ENCODE data around the gene HK1.

HK1 gene

GRCh38 chr10:69394020-69394419 is 115.7 kb downstream of the HK1 start:
- TF ChIP-seq EZH2 (IDR thresholded peaks at IDR 0.05; ENCODE audit: borderline replicate concordance, low read depth, low read length, severe bottlenecking) (no peak), CTCF (IDR thresholded peaks at IDR 0.05; ENCODE audit: borderline replicate concordance, extremely low read depth, low read length, poor library complexity, severe bottlenecking) (no peak)
- Histone ChIP-seq H4K20me1 (ENCODE audit: insufficient read depth, low read length) (no peaks in the 10 kb centered on the region), H3K9ac (ENCODE audit: low read depth, low read length) (no peak overlapping the region), H3K4me3 (ENCODE audit: low read depth in 1 of 2, low read length in 2 of 2) (no peak overlapping the region), H3K36me3 (ENCODE audit: insufficient read depth, low read length) (peaks cover 64% of the 10 kb centered on the region), H3K79me2 (ENCODE audit: insufficient read depth, low read length) (no peaks in the 10 kb centered on the region), H3K4me1 (ENCODE audit: insufficient read depth, low read length) (no peaks in the 10 kb centered on the region), H3K9me3 (ENCODE audit: insufficient read depth, low read length, severe bottlenecking) (no peaks in the 10 kb centered on the region), H3K27me3 (ENCODE audit: insufficient read depth, low read length, poor library complexity) (no peaks in the 10 kb centered on the region), H2AFZ (ENCODE audit: low read depth, low read length) (no peak overlapping the region), H3K27ac (ENCODE audit: low read length) (no peak overlapping the region), H3K4me2 (ENCODE audit: insufficient read depth, low read length) (no peak overlapping the region)
- DNase-seq (no peak), ATAC-seq (ENCODE audit: insufficient read depth, low read depth) (no peak)

- H3K36me3 ChIP-seq (ENCODE audit: insufficient read depth, low read length), result peaks cover 69% of the 10 kb centered on the region
- no peak for DNase-seq
These were observed 119.7 kb downstream of the HK1 start for GRCh38 chr10:69397972-69398371.

GRCh38 chr10:69398466-69398865 is 120.2 kb downstream of the HK1 start:
- DNase-seq, result no peak
- Histone ChIP-seq H3K79me2 (ENCODE audit: insufficient read depth, low read length) (no peaks in the 10 kb centered on the region), H3K9ac (ENCODE audit: low read depth, low read length) (no peak overlapping the region), H2AFZ (ENCODE audit: low read depth, low read length) (no peak overlapping the region), H3K9me3 (ENCODE audit: insufficient read depth, low read length, severe bottlenecking) (no peaks in the 10 kb centered on the region), H3K27me3 (ENCODE audit: insufficient read depth, low read length, poor library complexity) (no peaks in the 10 kb centered on the region), H3K4me2 (ENCODE audit: insufficient read depth, low read length) (no peak overlapping the region), H3K36me3 (ENCODE audit: insufficient read depth, low read length) (peaks cover 66% of the 10 kb centered on the region), H4K20me1 (ENCODE audit: insufficient read depth, low read length) (peaks cover 3% of the 10 kb centered on the region; the same call in 1 of the 2 replicates), H3K27ac (ENCODE audit: low read length) (no peak overlapping the region), H3K4me1 (ENCODE audit: insufficient read depth, low read length) (no peaks in the 10 kb centered on the region), H3K4me3 (ENCODE audit: low read depth in 1 of 2, low read length in 2 of 2) (no peak overlapping the region)
- TF ChIP-seq CTCF (IDR thresholded peaks at IDR 0.05; ENCODE audit: borderline replicate concordance, extremely low read depth, low read length, poor library complexity, severe bottlenecking) (no peak), EZH2 (IDR thresholded peaks at IDR 0.05; ENCODE audit: borderline replicate concordance, low read depth, low read length, severe bottlenecking) (no peak)
- no peak for ATAC-seq (ENCODE audit: insufficient read depth, low read depth)

More at GRCh38 chr10:69397972-69398371, 119.7 kb downstream of the HK1 start:
- ATAC-seq (ENCODE audit: insufficient read depth, low read depth), result no peak
- peaks cover 3% of the 10 kb centered on the region; the same call in 1 of the 2 replicates for H4K20me1 ChIP-seq (ENCODE audit: insufficient read depth, low read length)
- H3K4me3 ChIP-seq (ENCODE audit: low read depth in 1 of 2, low read length in 2 of 2), result no peak overlapping the region
- H3K9ac ChIP-seq (ENCODE audit: low read depth, low read length), result no peak overlapping the region
- H3K79me2 ChIP-seq (ENCODE audit: insufficient read depth, low read length), result no peaks in the 10 kb centered on the region
- no peak overlapping the region for H2AFZ ChIP-seq (ENCODE audit: low read depth, low read length)
- H3K4me1 ChIP-seq (ENCODE audit: insufficient read depth, low read length), result no peaks in the 10 kb centered on the region
- no peak overlapping the region for H3K27ac ChIP-seq (ENCODE audit: low read length)
- TF ChIP-seq CTCF (IDR thresholded peaks at IDR 0.05; ENCODE audit: borderline replicate concordance, extremely low read depth, low read length, poor library complexity, severe bottlenecking) (no peak), EZH2 (IDR thresholded peaks at IDR 0.05; ENCODE audit: borderline replicate concordance, low read depth, low read length, severe bottlenecking) (no peak)
- H3K9me3 ChIP-seq (ENCODE audit: insufficient read depth, low read length, severe bottlenecking), result no peaks in the 10 kb centered on the region
- no peaks in the 10 kb centered on the region for H3K27me3 ChIP-seq (ENCODE audit: insufficient read depth, low read length, poor library complexity)
- no peak overlapping the region for H3K4me2 ChIP-seq (ENCODE audit: insufficient read depth, low read length)

GRCh38 chr10:69400936-69401335 is 122.6 kb downstream of the HK1 start:
- Histone ChIP-seq H3K36me3 (ENCODE audit: insufficient read depth, low read length) (peaks cover 46% of the 10 kb centered on the region), H3K4me3 (ENCODE audit: low read depth in 1 of 2, low read length in 2 of 2) (no peak overlapping the region), H2AFZ (ENCODE audit: low read depth, low read length) (no peak overlapping the region), H3K79me2 (ENCODE audit: insufficient read depth, low read length) (no peaks in the 10 kb centered on the region), H3K4me1 (ENCODE audit: insufficient read depth, low read length) (no peaks in the 10 kb centered on the region), H3K4me2 (ENCODE audit: insufficient read depth, low read length) (no peak overlapping the region), H4K20me1 (ENCODE audit: insufficient read depth, low read length) (peaks cover 3% of the 10 kb centered on the region; the same call in 1 of the 2 replicates), H3K9me3 (ENCODE audit: insufficient read depth, low read length, severe bottlenecking) (no peaks in the 10 kb centered on the region), H3K27ac (ENCODE audit: low read length) (no peak overlapping the region), H3K27me3 (ENCODE audit: insufficient read depth, low read length, poor library complexity) (no peaks in the 10 kb centered on the region), H3K9ac (ENCODE audit: low read depth, low read length) (no peak overlapping the region)
- ATAC-seq (ENCODE audit: insufficient read depth, low read depth) (no peak), DNase-seq (no peak)
- no peak for TF ChIP-seq EZH2 (IDR thresholded peaks at IDR 0.05; ENCODE audit: borderline replicate concordance, low read depth, low read length, severe bottlenecking)
- TF ChIP-seq CTCF (IDR thresholded peaks at IDR 0.05; ENCODE audit: borderline replicate concordance, extremely low read depth, low read length, poor library complexity, severe bottlenecking), result no peak
